GM23338 (cell line): ENCODE results near the gene KIFAP3. TPM values are rescaled to one million over a fixed set of nuclear protein-coding genes. Genes with fewer than 3 reads are reported as not detected.

Experiments
- ATAC-seq: fragments of 200-7000 bp; cut with Tn5 transposase; 3 replicates; pipeline ENCODE4 v1.9.1; 2020
- DNase-seq: peaks from one replicate; pipeline ENCODE4 v3.0.0-alpha.2; 2015; ENCODE audit warnings: low spot score
- H2AFZ ChIP-seq: fragments of 200-600 bp; sonication (generic); 2 replicates; pipeline ENCODE4 v1.8.0; 2016; ENCODE audit warnings: antibody characterized with exemption, mild to moderate bottlenecking, moderate library complexity
- H3F3A ChIP-seq: fragments of 200-600 bp; sonication (generic); replicated peaks from 2 replicates; pipeline ENCODE4 v1.8.0; 2017; ENCODE audit warnings: antibody characterized with exemption, mixed run types, low read depth
- H3K27ac ChIP-seq: fragments of 200-600 bp; sonication (generic); 2 replicates; pipeline ENCODE4 v1.6.1; 2016; ENCODE audit warnings: low read depth
- H3K27me3 ChIP-seq: fragments of 200-600 bp; sonication (generic); 2 replicates; pipeline ENCODE4 v1.8.0; 2016; ENCODE audit warnings: mild to moderate bottlenecking, mixed run types, moderate library complexity; ENCODE audit not compliant: insufficient read depth
- H3K36me3 ChIP-seq: fragments of 200-600 bp; sonication (generic); 2 replicates; pipeline ENCODE4 v1.8.0; 2016; ENCODE audit warnings: mild to moderate bottlenecking; ENCODE audit not compliant: insufficient read depth
- H3K4me1 ChIP-seq: fragments of 200-600 bp; sonication (generic); 2 replicates; pipeline ENCODE4 v1.8.0; 2016; ENCODE audit warnings: mild to moderate bottlenecking, moderate library complexity; ENCODE audit not compliant: insufficient read depth
- H3K4me2 ChIP-seq: fragments of 200-600 bp; sonication (generic); 2 replicates; pipeline ENCODE4 v1.7.1; 2017; ENCODE audit warnings: mixed run types
- H3K4me3 ChIP-seq: fragments of 200-600 bp; sonication (generic); 2 replicates; pipeline ENCODE4 v1.6.1; 2016; ENCODE audit warnings: mixed run types
- H3K79me2 ChIP-seq: fragments of 200-600 bp; sonication (generic); replicated peaks from 2 replicates; pipeline ENCODE4 v1.8.0; 2017; ENCODE audit warnings: mild to moderate bottlenecking; ENCODE audit not compliant: insufficient read depth
- H3K9me2 ChIP-seq: fragments of 200-600 bp; sonication (generic); 2 replicates; pipeline ENCODE4 v1.8.0; 2017; ENCODE audit not compliant: insufficient read depth
- H4K20me1 ChIP-seq: fragments of 200-600 bp; sonication (generic); replicated peaks from 2 replicates; pipeline ENCODE4 v1.8.0; 2017; ENCODE audit warnings: mild to moderate bottlenecking; ENCODE audit not compliant: insufficient read depth
- H3K27ac Mint-ChIP-seq: 2 replicates; pipeline ENCODE4 v1.8.0; 2020; ENCODE audit warnings: inconsistent platforms, mild to moderate bottlenecking, moderate library complexity, mixed read lengths
- H3K27me3 Mint-ChIP-seq: 3 replicates; pipeline ENCODE4 v1.8.0; 2022; ENCODE audit warnings: low read depth, mild to moderate bottlenecking, moderate library complexity, mixed read lengths, inconsistent platforms; ENCODE audit not compliant: insufficient read depth, poor library complexity
- H3K36me3 Mint-ChIP-seq: 3 replicates; pipeline ENCODE4 v1.8.0; 2021; ENCODE audit warnings: low read depth, mild to moderate bottlenecking, inconsistent platforms, moderate library complexity, mixed read lengths
- H3K4me1 Mint-ChIP-seq: 3 replicates; pipeline ENCODE4 v1.8.0; 2020; ENCODE audit warnings: mild to moderate bottlenecking, inconsistent platforms, mixed read lengths
- H3K4me3 Mint-ChIP-seq: 3 replicates; pipeline ENCODE4 v1.8.0; 2021; ENCODE audit warnings: moderate library complexity, mild to moderate bottlenecking, inconsistent platforms, mixed read lengths
- H3K9me3 Mint-ChIP-seq: 3 replicates; pipeline ENCODE4 v1.8.0; 2020; ENCODE audit warnings: moderate library complexity, mild to moderate bottlenecking, inconsistent platforms, mixed read lengths
- EZH2phosphoT487 ChIP-seq: fragments of 200-600 bp; sonication (generic); IDR thresholded peaks from one replicate; pipeline ENCODE4 v1.8.1; 2018; ENCODE audit warnings: antibody characterized with exemption; ENCODE audit not compliant: unreplicated experiment
- JUNB ChIP-seq: IDR thresholded peaks from one replicate; pipeline ENCODE4 v1.6.1; 2016; ENCODE audit warnings: antibody characterized with exemption; ENCODE audit not compliant: unreplicated experiment
- REST ChIP-seq: IDR thresholded peaks from one replicate; pipeline ENCODE4 v1.6.1; 2018; ENCODE audit warnings: antibody characterized with exemption; ENCODE audit not compliant: unreplicated experiment
- ZNF331 ChIP-seq: fragments of 250-450 bp; sonication (Bioruptor Pico); IDR thresholded peaks from 2 replicates; pipeline ENCODE4 v1.5.0; 2020; ENCODE audit warnings: low read depth, mild to moderate bottlenecking, moderate library complexity
- ZNF462 ChIP-seq: fragments of 250-450 bp; sonication (Bioruptor Pico); IDR thresholded peaks from 2 replicates; pipeline ENCODE4 v1.5.0; 2020; ENCODE audit warnings: mild to moderate bottlenecking, moderate library complexity
- polyA plus RNA-seq: library from polyadenylated mRNA; unstranded; fragments of >200 nt; fragmentation: Nextera tagmentation; extraction: Ambion mirVana; gene quantifications from 2 replicates; pipeline ENCODE4 v1.2.1, GENCODE V29; 2016
- total RNA-seq: library from RNA; depleted of rRNA; stranded (reverse); fragments of >200 nt; shearing (Covaris generic); gene quantifications from 2 replicates; pipeline ENCODE4 v1.2.3, GENCODE V29; 2014
- TF ChIP-seq, protein P1 (sequence below), 2 experiments: fragments of 200-600 bp in 1 of 2; sonication (generic) in 1 of 2; conservative IDR thresholded peaks; 2 replicates each; pipeline versions ENCODE4 v1.5.1 to v1.6.1; 2016 to 2017; ENCODE audit warnings: antibody characterized with exemption in 2 of 2, low read depth in 2 of 2, mild to moderate bottlenecking in 2 of 2, moderate library complexity in 1 of 2

KIFAP3 gene
- total and polyA plus RNA-seq, 2 experiments from 2014 or later: 2.7 to 3.1 TPM

DNA sequence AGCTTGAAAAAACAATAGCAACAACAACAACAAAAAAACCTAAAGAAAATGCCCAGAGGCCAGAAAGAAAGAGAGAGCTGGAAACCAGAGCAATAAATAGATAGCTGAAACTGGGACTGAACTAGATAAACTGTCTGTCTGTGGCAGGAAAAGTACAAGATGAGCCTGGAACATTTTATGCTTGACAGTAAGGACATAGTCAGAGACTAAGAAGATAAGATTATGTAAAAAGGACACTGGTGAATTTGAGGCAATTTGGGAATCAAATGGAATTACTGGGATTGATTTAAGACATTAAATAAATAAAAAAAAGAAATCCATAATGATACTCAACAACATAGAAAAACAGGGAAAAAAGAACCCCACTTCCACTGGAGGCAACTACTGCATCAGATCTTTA is 1.7 kb upstream of the KIFAP3 start (continued):
- no peak for TF ChIP-seq REST
- no peak for TF ChIP-seq EZH2phosphoT487
- TF ChIP-seq, protein P1, sequence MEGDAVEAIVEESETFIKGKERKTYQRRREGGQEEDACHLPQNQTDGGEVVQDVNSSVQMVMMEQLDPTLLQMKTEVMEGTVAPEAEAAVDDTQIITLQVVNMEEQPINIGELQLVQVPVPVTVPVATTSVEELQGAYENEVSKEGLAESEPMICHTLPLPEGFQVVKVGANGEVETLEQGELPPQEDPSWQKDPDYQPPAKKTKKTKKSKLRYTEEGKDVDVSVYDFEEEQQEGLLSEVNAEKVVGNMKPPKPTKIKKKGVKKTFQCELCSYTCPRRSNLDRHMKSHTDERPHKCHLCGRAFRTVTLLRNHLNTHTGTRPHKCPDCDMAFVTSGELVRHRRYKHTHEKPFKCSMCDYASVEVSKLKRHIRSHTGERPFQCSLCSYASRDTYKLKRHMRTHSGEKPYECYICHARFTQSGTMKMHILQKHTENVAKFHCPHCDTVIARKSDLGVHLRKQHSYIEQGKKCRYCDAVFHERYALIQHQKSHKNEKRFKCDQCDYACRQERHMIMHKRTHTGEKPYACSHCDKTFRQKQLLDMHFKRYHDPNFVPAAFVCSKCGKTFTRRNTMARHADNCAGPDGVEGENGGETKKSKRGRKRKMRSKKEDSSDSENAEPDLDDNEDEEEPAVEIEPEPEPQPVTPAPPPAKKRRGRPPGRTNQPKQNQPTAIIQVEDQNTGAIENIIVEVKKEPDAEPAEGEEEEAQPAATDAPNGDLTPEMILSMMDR (conservative IDR thresholded peaks at IDR 0.05; ENCODE audit: low read depth in 2 of 2): no peak

DNA sequence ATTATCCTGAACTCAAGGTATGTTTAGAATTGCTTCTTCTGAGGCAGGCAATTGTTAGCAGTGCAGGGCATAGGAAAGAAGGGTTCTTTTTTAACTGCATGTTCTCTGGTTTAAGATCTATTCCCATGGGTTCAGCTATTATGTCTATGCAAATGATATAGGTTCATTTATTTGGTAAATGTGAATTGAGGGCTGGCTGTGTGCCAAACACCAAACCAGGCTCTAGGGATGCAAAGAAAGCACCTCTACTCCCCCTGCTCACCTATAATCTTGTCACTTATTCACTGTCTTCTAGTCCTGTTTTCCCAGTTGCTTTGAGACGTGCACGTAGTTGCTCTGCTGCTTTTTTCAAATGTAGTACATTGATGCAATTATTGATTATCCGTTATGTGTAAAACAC is 691 bp upstream of the KIFAP3 start:
- ATAC-seq (no peak), DNase-seq (no peak)
- Histone ChIP-seq H3K36me3 (no peaks in the 10 kb centered on the region), H3F3A (no peaks in the 10 kb centered on the region), H2AFZ (peak overlapping the region; percentile 86), H3K4me1 (peaks cover 6% of the 10 kb centered on the region), H3K79me2 (no peaks in the 10 kb centered on the region), H3K27me3 (no peaks in the 10 kb centered on the region), H3K27ac (no peak overlapping the region), H3K4me3 (peak overlapping the region; percentile 74), H3K4me2 (peak overlapping the region; percentile 67), H3K9me2 (no peaks in the 10 kb centered on the region), H4K20me1 (no peaks in the 10 kb centered on the region)
- Mint-ChIP-seq H3K4me3 (peak overlapping the region; percentile 89), H3K9me3 (peaks cover 3% of the 10 kb centered on the region; the same call in 2 of the 3 replicates), H3K27ac (no peak overlapping the region), H3K4me1 (peaks cover 11% of the 10 kb centered on the region), H3K36me3 (0 out of 3 replicates have a peak, but pooled peaks cover 3% of the 10 kb centered on the region), H3K27me3 (peaks cover 7% of the 10 kb centered on the region)
- no peak for TF ChIP-seq ZNF331 (CRISPR knock-in tag)
- TF ChIP-seq, protein P1 (conservative IDR thresholded peaks at IDR 0.05; ENCODE audit: low read depth in 2 of 2): no peak
- TF ChIP-seq REST: no peak
- TF ChIP-seq ZNF462 (CRISPR knock-in tag): no peak
- no peak for TF ChIP-seq EZH2phosphoT487
- no peak for TF ChIP-seq JUNB
